GM19240 (cell line): ENCODE measurements around the gene FAM107B.
"Not testable (repeated sequence)": the region's sequence is repeated elsewhere in the genome, so short reads cannot be mapped to it uniquely, and the experiment has no call there.

Experiments
- DNase-seq: peaks from one replicate; pipeline ENCODE4 v3.0.0; 2011; ENCODE audit warnings: low spot score; ENCODE audit not compliant: insufficient read length

The FAM107B gene

GRCh38 chr10:14695847-14696480, 78.7 kb downstream of the FAM107B start:
- DNase-seq: no peak

GRCh38 chr10:14693891-14694290, 80.8 kb downstream of the FAM107B start:
- no peak for DNase-seq

- no peak for DNase-seq
These were observed 82.2 kb downstream of the FAM107B start for GRCh38 chr10:14692344-14693076.

- DNase-seq: no peak
These were observed 83.3 kb downstream of the FAM107B start for GRCh38 chr10:14691359-14691758.

DNA sequence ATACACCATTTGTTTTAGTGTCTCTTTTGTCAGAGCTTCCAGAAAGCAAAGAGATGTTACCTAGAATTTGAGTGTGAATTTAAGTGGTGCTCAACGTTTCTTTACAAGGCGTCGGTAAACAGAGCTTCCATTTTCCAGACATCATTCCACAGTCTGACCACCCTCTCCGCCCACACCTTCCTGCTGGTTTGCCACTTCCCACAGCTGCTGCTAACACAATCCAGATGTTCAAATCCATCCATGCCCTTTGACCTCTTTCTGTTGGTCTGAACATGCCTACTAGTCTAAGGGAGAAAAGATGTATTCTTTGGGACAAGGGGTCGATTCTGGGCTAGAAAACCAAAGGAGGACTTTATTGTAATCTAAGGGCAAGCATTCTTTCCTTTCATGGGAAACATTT, 86.1 kb downstream of the FAM107B start:
- DNase-seq: no peak

GRCh38 chr10:14688189-14688588, 86.5 kb downstream of the FAM107B start:
- DNase-seq: not testable (repeated sequence)

DNA sequence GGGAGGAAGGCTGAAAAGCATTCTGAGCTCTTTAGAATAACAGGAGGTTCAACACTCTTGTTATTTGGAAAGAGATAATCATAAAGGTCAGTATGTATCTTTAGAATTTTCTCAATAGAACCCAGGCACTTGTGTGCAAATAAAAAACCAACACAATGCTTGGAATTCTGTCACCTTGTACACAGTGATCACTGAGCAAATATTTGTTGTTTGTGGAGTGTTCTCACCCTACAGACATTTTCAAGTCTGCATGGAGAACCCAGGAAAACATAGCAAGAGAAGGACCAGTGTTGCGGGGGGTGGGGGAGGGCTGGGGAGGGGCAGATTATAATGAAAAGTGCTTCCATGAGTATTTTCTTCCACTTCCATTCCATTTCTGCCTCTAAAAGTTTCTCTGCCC, 87.4 kb downstream of the FAM107B start:
- DNase-seq: no peak

DNA sequence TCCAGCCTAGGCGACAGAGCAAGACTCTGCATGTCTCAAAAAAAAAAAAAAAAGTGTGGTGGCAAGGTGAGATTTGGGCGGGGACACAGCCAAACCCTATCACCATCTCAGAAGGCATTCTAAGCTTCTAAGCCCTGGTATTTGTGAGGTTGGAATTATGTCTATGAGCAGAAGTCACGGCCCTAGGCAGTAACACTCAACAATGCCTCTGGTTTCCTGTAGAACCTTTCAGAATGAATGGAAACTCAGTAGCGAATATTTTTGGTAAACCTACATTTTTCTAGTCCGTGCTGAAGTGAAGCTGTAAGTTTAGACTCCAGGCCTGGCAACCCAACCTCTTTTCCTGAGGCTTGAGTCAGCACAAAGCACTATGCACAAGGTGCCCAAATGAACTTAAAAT, 88.3 kb downstream of the FAM107B start:
- DNase-seq: no peak

DNA sequence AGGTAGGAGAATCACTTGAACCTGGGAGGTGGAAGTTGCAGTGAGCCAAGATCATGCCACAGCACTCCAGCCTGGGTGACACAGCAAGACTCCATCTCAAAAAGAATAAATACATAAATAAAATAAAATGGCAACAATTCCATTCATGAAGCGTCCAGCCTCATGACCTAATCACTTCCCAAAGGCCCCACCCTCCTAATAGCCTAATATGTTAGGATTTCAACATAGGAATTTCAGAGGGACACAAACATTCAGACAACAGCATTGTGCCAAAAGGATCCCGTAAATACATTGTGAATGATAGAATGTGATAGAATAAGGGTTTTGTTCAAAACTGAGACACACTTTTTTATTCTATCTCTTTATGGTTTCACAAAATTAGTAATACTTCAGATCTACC, 90.3 kb downstream of the FAM107B start:
- no peak for DNase-seq

DNA sequence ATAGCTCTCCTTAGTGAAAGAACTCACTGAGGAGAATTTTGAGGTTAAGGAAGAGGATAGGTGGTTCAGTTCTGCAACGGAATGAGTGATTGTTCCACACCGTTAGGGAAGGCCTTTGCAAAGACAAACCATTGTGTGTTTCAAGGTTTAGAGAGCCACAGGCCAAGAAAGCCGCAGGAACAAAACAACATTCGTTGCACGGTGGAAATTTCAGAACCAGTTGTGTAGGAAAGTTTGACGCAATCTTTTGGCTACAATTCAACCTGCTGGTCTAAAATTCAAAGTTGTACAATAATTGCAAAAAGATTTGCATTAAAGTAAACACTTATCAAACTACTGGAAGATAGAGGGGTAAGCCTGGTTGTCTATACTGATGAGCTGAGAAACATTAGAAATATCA, 91.4 kb downstream of the FAM107B start:
- DNase-seq: no peak

DNA sequence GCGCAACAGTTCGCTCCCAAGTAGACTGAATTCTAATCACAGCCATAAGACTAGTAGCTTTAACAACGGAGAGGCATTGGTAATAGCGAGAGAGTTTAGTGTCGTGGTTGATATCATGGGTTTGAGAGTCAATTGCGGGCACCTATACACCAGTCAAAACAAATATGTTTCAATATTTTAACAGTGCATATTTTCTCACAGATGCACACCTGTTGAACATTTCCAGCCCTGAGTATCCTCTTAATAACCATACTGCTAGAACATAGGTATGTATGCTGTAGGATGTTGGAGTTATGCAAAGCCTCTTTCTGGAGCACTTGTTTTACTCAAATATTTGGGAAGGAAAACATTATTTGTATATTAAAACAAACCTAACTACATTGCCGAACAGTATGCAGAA, 92.9 kb downstream of the FAM107B start:
- no peak for DNase-seq

DNA sequence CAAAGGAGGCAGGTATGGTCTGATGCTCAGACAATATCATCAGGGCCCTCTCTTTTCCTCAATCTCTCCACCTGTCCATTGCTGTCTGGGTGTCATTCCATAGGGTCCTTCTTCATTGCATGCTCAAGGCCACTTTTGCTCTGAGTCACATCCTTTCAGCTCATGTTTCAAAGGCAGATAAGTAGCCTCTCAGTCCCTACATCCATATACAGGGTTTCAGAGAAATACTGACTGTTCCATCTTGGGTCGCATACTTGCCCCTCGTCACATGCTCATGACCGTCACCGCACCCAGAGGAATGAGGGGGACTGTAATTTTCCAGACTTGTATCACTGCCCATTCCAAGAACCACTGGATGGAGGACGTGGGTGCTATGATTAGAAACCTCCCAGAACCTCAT, 93.4 kb downstream of the FAM107B start:
- DNase-seq: no peak

DNA sequence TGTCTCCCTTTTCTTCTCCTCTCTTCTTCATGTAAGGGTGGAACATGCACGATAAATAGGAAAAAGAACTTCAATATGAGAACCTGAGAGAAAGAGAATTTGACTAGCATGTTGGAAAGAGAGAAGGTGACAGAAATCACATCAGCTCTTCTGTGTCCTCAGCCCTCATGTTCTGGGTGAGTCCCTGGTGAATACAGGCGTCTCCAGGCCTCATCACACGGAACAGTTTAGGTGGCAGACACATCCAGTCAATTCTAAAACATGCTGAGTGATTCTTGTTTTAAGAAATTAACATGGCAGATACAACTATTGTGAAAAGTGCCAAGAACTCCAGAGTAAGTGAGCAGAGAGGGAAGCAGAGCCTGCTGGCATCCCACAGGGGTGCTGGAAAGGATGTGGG, 96.1 kb downstream of the FAM107B start:
- no peak for DNase-seq

GRCh38 chr10:14676732-14677131, 98.0 kb downstream of the FAM107B start:
- no peak for DNase-seq

GRCh38 chr10:14674376-14675050, 100.2 kb downstream of the FAM107B start:
- no peak for DNase-seq

- no peak for DNase-seq
These were observed 101.4 kb downstream of the FAM107B start for GRCh38 chr10:14673189-14673861.

DNA sequence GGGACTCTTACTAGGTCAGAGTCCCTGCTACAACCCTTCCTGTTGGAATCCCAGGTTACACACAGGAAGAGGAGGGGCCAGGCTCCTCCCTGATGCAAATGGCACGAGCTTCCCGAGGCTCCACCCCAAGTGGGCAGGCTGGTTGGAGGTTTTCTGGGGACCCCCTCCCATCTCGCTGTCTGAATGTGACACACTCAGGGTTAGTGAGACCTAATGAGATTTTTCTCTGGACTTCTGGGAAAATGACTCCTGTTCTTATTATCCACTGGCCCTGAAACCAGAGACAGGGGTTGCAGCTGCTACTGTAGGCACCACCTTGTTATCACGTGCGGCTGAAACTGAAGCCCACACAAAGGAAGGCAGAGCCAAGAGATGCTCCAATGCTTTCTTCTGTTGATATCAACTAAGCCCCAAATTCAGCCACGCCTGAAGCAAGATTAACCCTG, 103.3 kb downstream of the FAM107B start:
- DNase-seq: no peak

GRCh38 chr10:14670551-14671240, 104.0 kb downstream of the FAM107B start:
- DNase-seq: no peak

GRCh38 chr10:14669576-14669975, 105.1 kb downstream of the FAM107B start:
- no peak for DNase-seq

- DNase-seq: no peak
These were observed 106.9 kb downstream of the FAM107B start for GRCh38 chr10:14667781-14668180.

- no peak for DNase-seq
These were observed 107.4 kb downstream of the FAM107B start for GRCh38 chr10:14667280-14667679.
